HG03469 (cell line): ENCODE data around the gene DDX39A.
"Not testable (repeated sequence)": the region's sequence is repeated elsewhere in the genome, so short reads cannot be mapped to it uniquely, and the experiment has no call there.

Source experiments
- ATAC-seq: cut with Tn5 transposase; IDR thresholded peaks from one replicate; pipeline ENCODE4 v1.9.1; 2021; ENCODE audit warnings: mild to moderate bottlenecking, moderate library complexity, moderate number of reproducible peaks; ENCODE audit not compliant: unreplicated experiment

Gene DDX39A

DNA sequence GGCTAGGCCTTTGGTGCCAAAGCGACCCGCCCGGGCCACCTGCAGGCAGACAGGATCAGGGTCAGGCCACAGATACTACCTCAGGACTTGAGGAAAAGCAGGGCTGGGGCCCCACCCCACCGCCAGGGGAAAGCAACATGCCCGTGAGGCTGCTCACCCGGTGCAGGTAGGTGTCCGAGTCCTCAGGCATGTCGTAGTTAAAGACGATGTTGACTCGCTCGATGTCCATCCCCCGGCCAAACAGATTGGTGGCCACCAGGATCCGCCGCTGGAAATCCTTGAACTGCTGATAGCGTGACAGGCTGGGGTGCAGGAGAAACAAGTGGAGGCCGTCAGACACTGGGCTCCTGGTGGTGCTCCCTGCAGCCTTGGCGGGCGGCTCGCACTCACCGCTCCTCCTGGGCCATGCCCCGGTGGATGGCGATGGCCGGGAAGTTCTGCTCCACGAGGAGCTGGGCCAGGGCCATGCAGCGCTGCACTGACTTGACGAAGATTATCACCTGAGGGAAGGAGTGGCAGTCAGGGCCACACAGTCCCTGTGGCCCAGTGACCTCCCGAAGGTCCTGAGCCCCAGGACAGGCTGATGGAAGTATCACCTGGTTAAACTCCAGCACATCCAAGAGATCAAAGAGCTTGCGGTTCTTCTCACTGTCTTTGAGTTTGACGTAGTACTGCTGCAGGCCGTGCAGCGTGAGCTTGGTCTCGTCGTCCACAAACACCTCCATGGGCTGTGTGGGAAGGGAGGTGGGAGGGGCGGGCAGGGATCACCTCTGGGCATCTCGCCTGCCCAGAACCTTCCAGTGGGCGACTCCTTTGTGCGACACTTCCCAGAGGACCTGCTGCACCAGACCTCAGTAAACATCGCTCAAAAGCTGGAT is 9.8 kb downstream of the DDX39A start:
- no peak for ATAC-seq

DNA sequence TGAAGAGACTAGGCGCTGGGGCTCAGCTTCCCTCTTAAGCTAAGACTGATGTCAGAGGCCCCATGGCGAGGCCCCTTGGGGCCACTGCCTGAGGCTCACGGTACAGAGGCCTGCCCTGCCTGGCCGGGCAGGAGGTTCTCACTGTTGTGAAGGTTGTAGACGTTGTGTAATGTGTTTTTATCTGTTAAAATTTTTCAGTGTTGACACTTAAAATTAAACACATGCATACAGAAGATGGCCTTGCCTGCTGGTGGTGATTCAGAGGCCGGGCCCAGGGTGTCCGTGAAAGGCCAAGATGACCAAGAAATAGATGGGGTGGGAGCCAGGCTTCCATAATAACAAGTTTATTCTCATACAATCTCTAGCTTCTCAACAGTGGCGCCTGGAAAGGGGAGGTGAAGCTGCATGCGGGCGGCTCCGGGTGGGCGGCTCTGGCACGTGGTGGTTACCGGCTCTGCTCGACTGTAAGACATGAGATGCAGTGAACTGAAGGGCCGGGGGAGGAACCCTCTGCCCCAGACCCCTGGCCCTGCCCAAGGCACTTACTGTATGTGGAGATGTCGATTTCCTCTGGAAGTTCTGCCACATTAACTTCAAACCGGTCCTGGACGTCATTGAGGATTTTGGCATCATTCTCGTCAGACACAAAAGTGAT is 10.5 kb downstream of the DDX39A start:
- no peak for ATAC-seq

GRCh38 chr19:14407605-14408484 is 11.3 kb downstream of the DDX39A start:
- ATAC-seq: no peak

DNA sequence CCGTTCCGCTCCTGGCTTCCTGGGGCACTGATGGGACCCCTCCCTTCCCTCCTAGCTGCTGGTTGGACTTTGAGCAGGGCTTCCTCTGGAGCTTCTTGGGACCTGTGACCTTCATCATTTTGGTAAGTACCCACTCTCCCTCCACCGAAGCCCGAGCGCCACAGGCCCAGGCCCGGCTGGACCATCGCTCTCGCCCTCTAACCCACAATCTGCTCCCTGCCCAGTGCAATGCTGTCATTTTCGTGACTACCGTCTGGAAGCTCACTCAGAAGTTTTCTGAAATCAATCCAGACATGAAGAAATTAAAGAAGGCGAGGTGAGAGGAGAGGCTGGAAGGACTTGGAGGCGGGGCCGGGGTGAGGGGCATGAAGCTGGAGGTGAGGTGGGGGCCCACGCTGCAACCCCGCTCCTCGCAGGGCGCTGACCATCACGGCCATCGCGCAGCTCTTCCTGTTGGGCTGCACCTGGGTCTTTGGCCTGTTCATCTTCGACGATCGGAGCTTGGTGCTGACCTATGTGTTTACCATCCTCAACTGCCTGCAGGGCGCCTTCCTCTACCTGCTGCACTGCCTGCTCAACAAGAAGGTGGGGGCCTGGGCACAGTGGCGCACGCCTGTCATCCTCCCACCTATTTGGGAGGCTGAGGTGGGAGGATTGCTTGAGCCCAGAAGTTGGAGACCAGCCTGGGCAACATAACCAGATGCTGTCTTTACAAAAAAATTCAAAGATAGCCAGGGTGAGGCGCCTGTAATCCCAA is 12.3 kb downstream of the DDX39A start:
- ATAC-seq: no peak

- peak; percentile 43 for ATAC-seq
Observed at GRCh38 chr19:14405758-14406644, 13.1 kb downstream of the DDX39A start.

- ATAC-seq: no peak
Observed at GRCh38 chr19:14405380-14405757, 13.8 kb downstream of the DDX39A start.

- no peak for ATAC-seq
Observed at GRCh38 chr19:14404312-14404711, 14.8 kb downstream of the DDX39A start.

DNA sequence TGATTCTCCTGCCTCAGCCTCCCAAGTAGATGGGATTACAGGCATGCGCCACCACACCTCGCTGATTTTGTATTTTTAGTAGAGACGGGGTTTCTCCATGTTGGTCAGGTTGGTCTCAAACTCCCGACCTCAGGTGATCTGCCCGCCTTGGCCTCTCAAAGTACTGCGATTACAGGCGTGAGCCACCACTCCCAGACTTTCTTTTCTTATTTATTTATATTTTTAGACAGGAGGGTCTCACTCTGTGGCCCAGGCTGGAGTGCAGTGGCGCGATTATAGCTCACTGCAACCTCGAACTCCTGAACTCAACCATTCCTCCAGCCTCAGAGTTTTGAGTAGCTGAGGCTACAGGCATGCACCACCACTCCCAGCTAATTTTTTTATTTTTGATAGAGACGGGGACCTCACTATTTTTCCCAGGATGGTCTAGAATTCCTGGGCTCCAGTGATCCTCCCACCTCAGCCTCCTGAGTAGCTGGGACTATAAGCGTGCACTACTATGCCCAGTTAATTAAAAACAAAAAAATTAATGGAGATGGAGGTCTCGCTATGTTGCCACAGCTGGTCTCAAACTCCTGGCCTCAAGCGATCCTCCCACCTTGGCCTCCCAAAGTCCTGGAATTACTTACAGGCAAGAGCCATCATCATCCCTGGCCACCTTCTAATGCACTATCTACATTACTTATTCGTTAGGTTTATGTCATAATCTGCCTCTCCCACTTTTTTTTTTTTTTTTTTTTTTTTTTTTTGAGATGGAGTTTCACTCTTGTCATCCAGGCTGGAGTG is 15.8 kb downstream of the DDX39A start:
- not testable (repeated sequence) for ATAC-seq

- no peak for ATAC-seq
Observed at GRCh38 chr19:14402332-14403144, 16.6 kb downstream of the DDX39A start.

DNA sequence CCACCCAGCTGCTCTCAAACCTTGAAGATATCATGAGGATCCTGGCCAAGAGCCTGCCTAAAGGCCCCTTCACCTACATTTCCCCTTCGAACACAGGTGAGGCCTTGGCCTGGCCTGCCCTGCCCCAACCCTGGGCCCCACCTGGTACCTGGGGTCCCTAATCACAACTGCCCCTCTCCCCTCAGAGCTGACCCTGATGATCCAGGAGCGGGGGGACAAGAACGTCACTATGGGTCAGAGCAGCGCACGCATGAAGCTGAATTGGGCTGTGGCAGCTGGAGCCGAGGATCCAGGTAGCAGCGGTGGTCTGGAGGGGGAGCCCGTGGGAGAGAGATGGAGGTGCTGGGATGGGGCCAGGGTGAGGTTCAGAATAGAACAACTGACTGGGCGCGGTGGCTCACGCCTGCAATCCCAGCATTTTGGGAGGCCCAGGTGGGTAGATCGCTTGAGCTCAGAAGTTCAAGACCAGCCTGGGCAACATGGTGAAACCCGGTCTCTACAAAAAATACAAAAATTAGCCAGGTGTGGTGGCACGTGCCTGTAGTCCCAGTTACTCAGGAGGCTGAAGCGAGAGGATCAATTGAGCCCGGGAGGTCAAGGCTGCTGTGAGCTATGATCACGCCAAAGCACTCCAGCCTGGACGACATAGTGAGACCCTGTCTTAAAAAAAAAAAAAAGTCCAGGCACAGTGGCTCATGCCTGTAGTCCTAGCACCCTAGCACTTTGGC is 17.5 kb downstream of the DDX39A start:
- no peak for ATAC-seq

GRCh38 chr19:14400951-14401431 is 18.1 kb downstream of the DDX39A start:
- no peak for ATAC-seq

- not testable (repeated sequence) for ATAC-seq
Observed at GRCh38 chr19:14397168-14397567, 22.0 kb downstream of the DDX39A start.

DNA sequence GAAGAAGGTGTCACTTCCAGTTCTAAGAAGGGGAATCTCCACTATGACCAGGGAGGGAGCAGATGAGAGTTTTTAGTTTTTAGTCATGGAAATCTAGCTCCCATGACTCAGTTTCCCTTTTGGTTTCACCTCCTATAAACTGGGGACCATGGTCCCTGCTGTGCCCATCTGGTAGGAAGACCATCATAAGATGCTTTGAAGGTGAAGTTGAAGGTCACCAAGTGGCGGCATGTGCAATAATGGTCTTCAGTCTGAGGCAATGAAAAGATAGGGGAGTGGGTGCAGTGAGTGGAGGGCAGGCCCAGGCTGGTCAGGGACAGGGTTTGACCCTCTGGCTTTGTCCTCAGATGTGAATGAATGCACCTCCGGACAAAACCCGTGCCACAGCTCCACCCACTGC is 22.4 kb downstream of the DDX39A start:
- not testable (repeated sequence) for ATAC-seq

GRCh38 chr19:14395710-14396336 is 23.3 kb downstream of the DDX39A start:
- ATAC-seq: no peak

GRCh38 chr19:14395262-14395661 is 23.9 kb downstream of the DDX39A start:
- no peak for ATAC-seq

GRCh38 chr19:14394167-14394566 is 25.0 kb downstream of the DDX39A start:
- ATAC-seq: no peak

DNA sequence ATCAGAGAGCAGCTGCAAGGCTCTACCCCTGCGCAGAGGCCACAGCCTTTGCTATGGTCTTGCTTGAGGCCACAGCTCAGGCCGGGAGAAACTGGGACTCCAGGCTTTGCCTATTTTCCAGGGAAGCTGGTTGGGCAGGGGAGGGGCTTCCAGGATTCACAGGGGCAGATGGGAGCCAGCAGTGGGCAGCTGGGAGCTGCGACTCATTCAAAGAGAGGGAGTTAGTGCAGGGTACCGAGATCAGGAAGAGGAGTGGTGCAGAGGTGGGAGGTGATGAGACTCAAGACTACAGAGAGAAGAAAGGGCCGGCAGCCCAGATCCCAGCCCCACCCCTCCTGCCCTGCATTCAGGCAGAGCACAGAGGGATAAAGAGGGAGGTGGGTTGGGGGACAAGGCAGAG is 25.8 kb downstream of the DDX39A start:
- no peak for ATAC-seq
